HL-60 (cell line): Measurements from ENCODE around the gene SNX9.

Experiments used
- DNase-seq, 2 experiments: peaks; one replicate each; pipeline ENCODE4 v3.0.0-alpha.2; 2010 to 2020; ENCODE audit warnings: low read depth in 1 of 2, low spot score in 1 of 2
- H3K27ac ChIP-seq: fragments of 250-450 bp; sonication (Bioruptor Pico); replicated peaks from 2 replicates; pipeline ENCODE4 v1.5.1; 2020; ENCODE audit warnings: mild to moderate bottlenecking, moderate library complexity
- H3K27me3 ChIP-seq: fragments of 250-450 bp; sonication (Bioruptor Pico); 2 replicates; pipeline ENCODE4 v1.5.1; 2021; ENCODE audit warnings: mild to moderate bottlenecking, moderate library complexity; ENCODE audit not compliant: insufficient read depth, poor library complexity, severe bottlenecking
- H3K4me3 ChIP-seq: replicated peaks from 2 replicates; pipeline ENCODE4 v1.5.1; 2011; ENCODE audit warnings: mild to moderate bottlenecking, control low read depth, low read length; ENCODE audit not compliant: insufficient read depth
- GABPA ChIP-seq: IDR thresholded peaks from 2 replicates; pipeline ENCODE4 v1.6.1; 2012; ENCODE audit warnings: low read depth
- POLR2AphosphoS5 ChIP-seq: IDR thresholded peaks from 2 replicates; pipeline ENCODE4 v1.6.1; 2012; ENCODE audit warnings: low read depth
- SPI1 ChIP-seq: IDR thresholded peaks from 2 replicates; pipeline ENCODE4 v1.6.1; 2012; ENCODE audit warnings: low read depth, mild to moderate bottlenecking, borderline replicate concordance
- TF ChIP-seq, protein P1 (sequence below): IDR thresholded peaks from 2 replicates; pipeline ENCODE4 v1.6.1; 2012; ENCODE audit warnings: low read depth; ENCODE audit not compliant: insufficient replicate concordance
- TF ChIP-seq, protein P2 (sequence below): IDR thresholded peaks from one replicate; pipeline ENCODE4 v1.5.1; 2011; ENCODE audit warnings: low read length, control low read depth, inconsistent platforms; ENCODE audit not compliant: insufficient read depth

Gene SNX9

GRCh38 chr6:157955675-157956074 lies 132.6 kb downstream of the SNX9 start:
- Histone ChIP-seq H3K4me3 (no peak overlapping the region), H3K27me3 (no peaks in the 10 kb centered on the region), H3K27ac (no peak overlapping the region)
- TF ChIP-seq, protein P1, sequence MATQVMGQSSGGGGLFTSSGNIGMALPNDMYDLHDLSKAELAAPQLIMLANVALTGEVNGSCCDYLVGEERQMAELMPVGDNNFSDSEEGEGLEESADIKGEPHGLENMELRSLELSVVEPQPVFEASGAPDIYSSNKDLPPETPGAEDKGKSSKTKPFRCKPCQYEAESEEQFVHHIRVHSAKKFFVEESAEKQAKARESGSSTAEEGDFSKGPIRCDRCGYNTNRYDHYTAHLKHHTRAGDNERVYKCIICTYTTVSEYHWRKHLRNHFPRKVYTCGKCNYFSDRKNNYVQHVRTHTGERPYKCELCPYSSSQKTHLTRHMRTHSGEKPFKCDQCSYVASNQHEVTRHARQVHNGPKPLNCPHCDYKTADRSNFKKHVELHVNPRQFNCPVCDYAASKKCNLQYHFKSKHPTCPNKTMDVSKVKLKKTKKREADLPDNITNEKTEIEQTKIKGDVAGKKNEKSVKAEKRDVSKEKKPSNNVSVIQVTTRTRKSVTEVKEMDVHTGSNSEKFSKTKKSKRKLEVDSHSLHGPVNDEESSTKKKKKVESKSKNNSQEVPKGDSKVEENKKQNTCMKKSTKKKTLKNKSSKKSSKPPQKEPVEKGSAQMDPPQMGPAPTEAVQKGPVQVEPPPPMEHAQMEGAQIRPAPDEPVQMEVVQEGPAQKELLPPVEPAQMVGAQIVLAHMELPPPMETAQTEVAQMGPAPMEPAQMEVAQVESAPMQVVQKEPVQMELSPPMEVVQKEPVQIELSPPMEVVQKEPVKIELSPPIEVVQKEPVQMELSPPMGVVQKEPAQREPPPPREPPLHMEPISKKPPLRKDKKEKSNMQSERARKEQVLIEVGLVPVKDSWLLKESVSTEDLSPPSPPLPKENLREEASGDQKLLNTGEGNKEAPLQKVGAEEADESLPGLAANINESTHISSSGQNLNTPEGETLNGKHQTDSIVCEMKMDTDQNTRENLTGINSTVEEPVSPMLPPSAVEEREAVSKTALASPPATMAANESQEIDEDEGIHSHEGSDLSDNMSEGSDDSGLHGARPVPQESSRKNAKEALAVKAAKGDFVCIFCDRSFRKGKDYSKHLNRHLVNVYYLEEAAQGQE: no peak
- TF ChIP-seq POLR2AphosphoS5 (no peak), GABPA (no peak), SPI1 (no peak)
- TF ChIP-seq, protein P2, sequence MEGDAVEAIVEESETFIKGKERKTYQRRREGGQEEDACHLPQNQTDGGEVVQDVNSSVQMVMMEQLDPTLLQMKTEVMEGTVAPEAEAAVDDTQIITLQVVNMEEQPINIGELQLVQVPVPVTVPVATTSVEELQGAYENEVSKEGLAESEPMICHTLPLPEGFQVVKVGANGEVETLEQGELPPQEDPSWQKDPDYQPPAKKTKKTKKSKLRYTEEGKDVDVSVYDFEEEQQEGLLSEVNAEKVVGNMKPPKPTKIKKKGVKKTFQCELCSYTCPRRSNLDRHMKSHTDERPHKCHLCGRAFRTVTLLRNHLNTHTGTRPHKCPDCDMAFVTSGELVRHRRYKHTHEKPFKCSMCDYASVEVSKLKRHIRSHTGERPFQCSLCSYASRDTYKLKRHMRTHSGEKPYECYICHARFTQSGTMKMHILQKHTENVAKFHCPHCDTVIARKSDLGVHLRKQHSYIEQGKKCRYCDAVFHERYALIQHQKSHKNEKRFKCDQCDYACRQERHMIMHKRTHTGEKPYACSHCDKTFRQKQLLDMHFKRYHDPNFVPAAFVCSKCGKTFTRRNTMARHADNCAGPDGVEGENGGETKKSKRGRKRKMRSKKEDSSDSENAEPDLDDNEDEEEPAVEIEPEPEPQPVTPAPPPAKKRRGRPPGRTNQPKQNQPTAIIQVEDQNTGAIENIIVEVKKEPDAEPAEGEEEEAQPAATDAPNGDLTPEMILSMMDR: no peak
- DNase-seq: no peak

DNA sequence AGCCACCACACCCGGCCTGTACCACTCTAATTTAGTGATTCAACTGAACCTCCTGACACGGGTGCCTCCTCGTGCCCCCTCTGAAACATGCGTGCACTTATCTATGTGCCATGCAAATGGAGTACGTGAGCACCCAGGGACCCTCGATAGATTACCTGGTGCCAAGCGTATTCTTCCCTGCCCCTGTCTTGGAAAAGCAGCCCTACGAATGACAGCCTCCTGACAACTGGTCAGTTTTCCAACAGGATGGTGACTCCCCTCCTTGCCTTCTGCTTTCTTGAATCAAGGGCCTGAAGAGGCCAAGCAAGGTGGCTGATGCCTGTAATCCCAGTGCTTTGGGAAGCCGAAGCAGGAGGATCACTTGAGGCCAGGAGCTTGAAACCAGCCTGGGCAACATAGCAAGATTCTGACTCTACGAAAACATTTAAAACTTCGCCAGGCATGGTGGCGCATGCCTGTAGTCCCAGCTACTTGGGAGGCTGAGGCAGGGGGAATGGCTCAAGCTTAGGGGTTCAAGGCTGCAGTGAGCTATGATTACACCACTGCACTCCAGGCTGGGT lies 133.2 kb downstream of the SNX9 start:
- H3K27me3 ChIP-seq: no peaks in the 10 kb centered on the region
- TF ChIP-seq POLR2AphosphoS5 (no peak), SPI1 (no peak), GABPA (no peak)
- TF ChIP-seq, protein P2: no peak
- TF ChIP-seq, protein P1: no peak
- H3K27ac ChIP-seq: no peak overlapping the region
- no peak overlapping the region for H3K4me3 ChIP-seq
- no peak for DNase-seq

DNA sequence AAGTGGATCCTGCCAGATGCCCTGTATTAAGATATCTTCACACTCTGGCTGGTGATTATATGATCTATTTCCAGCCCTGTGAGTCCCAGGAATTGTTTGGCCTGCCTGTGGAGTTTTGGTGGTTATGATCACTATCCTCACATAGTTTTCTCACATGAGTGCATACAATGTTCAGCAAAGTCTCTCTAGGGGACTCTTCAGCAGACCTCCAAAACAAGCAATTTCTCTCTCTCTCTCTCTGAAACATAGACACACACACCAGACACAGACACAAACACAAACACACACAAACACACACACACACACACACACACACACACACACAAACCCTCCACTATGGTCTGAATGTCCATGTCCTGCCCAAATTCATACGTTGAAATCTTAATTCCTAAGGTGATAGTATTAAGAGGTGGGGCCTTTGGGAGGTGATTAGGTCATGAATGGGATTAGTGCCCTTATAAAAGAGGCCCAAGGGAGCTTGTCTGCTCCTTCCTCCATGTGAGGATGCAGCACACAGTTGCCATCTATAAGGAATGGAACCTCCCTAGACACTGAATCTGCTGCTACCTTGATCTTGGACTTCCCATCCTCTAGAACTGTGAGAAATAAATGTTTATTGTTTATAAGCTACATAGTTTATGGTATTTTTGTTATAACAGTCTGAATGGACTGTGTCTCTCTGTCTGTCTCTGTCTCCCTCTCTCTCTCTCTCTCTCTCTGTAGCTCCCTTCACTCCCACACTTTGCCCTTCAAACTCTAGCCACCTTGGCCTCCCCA lies 136.6 kb downstream of the SNX9 start:
- Histone ChIP-seq H3K27ac (no peak overlapping the region), H3K27me3 (no peaks in the 10 kb centered on the region), H3K4me3 (no peak overlapping the region)
- TF ChIP-seq, protein P1: no peak
- TF ChIP-seq POLR2AphosphoS5 (no peak), GABPA (no peak), SPI1 (no peak)
- TF ChIP-seq, protein P2: no peak
- DNase-seq: no peak
